SK-N-SH (cell line): ENCODE data around the gene CCDC71.

Source experiments
- CTCF ChIP-seq: fragments of 200-600 bp; sonication (generic); IDR thresholded peaks from 2 replicates; pipeline ENCODE4 v1.6.1; 2017; ENCODE audit warnings: antibody characterized with exemption, mild to moderate bottlenecking, moderate library complexity
- EZH2phosphoT487 ChIP-seq: fragments of 200-600 bp; sonication (generic); IDR thresholded peaks from 2 replicates; pipeline ENCODE4 v1.6.1; 2017; ENCODE audit warnings: low read depth, mixed run types, mild to moderate bottlenecking, antibody characterized with exemption, moderate library complexity, borderline replicate concordance
- MXI1 ChIP-seq: IDR thresholded peaks from 2 replicates; pipeline ENCODE4 v1.6.1; 2012; ENCODE audit warnings: mild to moderate bottlenecking, low read depth, low read length, improper control_type of control experiment
- POLR2AphosphoS5 ChIP-seq: IDR thresholded peaks from 2 replicates; pipeline ENCODE4 v1.6.1; 2012; ENCODE audit warnings: low read depth, low read length

- TF ChIP-seq MXI1, result no peak
- no peak for TF ChIP-seq CTCF
- TF ChIP-seq EZH2phosphoT487, result no peak
- TF ChIP-seq POLR2AphosphoS5, result no peak
These were observed 823 bp upstream of the CCDC71 start for GRCh38 chr3:49166752-49167556.
